ENCODE measurements around the gene COMMD9. TPM values are rescaled to one million over a fixed set of nuclear protein-coding genes. Genes with fewer than 3 reads are reported as not detected.
A peak's percentile ranks its signal among the peaks of the same experiment; 100 is the strongest.

COMMD9 gene
- total and polyA plus RNA-seq, 2 donors (not counting 1 experiment from before 2014, with no cell fraction given): 15.4 to 56.1 TPM

- H2AFZ ChIP-seq (ENCODE audit: low read length): no peak overlapping the region
- H3K9ac ChIP-seq (ENCODE audit: insufficient read depth, low read length): no peak overlapping the region
Measured at GRCh38 chr11:36314434-36314767, 25.2 kb upstream of the COMMD9 start.

DNA sequence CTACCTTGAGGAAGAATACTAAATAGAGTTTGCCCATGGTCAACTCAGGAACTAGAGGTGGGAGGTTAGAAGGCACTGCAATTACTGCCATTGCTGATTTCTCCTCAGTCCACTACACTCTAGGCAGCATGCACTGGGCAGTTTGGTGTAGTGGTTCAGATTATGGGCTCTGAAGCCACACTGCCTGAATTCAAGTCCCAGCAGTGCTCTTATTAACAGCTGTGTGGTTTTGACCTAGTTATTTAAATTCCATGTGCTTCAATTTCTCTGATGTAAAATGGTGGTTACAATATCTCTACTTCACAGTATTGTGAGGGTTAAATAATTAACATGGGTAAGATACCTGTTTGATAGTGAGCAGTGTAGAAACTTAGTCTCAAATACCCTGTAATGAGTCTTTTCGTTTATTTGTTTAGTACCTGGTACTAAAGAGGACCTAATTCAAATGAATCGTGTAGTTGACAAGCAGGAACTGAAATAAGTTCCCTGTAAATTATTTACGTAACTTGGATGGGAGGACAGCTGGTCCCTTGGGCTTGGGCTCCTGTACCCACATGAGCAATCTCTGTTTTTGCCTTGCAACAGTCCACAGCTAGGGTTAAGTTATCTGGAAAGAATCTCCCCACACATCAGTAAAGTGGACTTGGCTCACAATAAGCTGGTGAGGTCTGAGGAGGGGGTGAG is 24.7 kb upstream of the COMMD9 start:
- H3K79me2 ChIP-seq (ENCODE audit: control insufficient read depth, insufficient read depth, low read length): no peaks in the 10 kb centered on the region
- H4K20me1 ChIP-seq (ENCODE audit: control insufficient read depth, extremely low read depth, insufficient read depth, low read length): no peaks in the 10 kb centered on the region
- TF ChIP-seq EZH2 (IDR thresholded peaks at IDR 0.05; ENCODE audit: low read length, missing control alignments): no peak
- TF ChIP-seq, protein P1, sequence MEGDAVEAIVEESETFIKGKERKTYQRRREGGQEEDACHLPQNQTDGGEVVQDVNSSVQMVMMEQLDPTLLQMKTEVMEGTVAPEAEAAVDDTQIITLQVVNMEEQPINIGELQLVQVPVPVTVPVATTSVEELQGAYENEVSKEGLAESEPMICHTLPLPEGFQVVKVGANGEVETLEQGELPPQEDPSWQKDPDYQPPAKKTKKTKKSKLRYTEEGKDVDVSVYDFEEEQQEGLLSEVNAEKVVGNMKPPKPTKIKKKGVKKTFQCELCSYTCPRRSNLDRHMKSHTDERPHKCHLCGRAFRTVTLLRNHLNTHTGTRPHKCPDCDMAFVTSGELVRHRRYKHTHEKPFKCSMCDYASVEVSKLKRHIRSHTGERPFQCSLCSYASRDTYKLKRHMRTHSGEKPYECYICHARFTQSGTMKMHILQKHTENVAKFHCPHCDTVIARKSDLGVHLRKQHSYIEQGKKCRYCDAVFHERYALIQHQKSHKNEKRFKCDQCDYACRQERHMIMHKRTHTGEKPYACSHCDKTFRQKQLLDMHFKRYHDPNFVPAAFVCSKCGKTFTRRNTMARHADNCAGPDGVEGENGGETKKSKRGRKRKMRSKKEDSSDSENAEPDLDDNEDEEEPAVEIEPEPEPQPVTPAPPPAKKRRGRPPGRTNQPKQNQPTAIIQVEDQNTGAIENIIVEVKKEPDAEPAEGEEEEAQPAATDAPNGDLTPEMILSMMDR (conservative IDR thresholded peaks at IDR 0.05 in 1 of 2, IDR thresholded peaks at IDR 0.05 in 1 of 2; ENCODE audit: low read depth in 1 of 2, low read length in 2 of 2): no peak
- H2AFZ ChIP-seq (ENCODE audit: low read length): no peak overlapping the region
- H3K4me3 ChIP-seq (replicated peaks in 1 of 4; ENCODE audit: control extremely low read depth in 1 of 4, insufficient read depth in 1 of 4, low read depth in 3 of 4, low read length in 4 of 4): no peak overlapping the region
- H3K4me1 ChIP-seq (ENCODE audit: control insufficient read depth, extremely low read depth, insufficient read depth, low read length): no peaks in the 10 kb centered on the region
- no peak overlapping the region for H3K4me2 ChIP-seq (ENCODE audit: extremely low read depth, insufficient read depth, low read length)
- no peaks in the 10 kb centered on the region for H3K9me3 ChIP-seq (ENCODE audit: control insufficient read depth, insufficient read depth, low read depth, low read length)
- H3K27me3 ChIP-seq (ENCODE audit: control insufficient read depth, insufficient read depth, low read length): no peaks in the 10 kb centered on the region
- H3K36me3 ChIP-seq (ENCODE audit: control insufficient read depth, insufficient read depth, low read length): no peaks in the 10 kb centered on the region
- no peak overlapping the region for H3K9ac ChIP-seq (ENCODE audit: insufficient read depth, low read length)
- no peak overlapping the region for H3K27ac ChIP-seq (ENCODE audit: insufficient read depth, low read length)
- DNase-seq (ENCODE audit: low read depth in 2 of 2): no peak

More at GRCh38 chr11:36314434-36314767, 25.2 kb upstream of the COMMD9 start:
- Histone ChIP-seq H3K79me2 (ENCODE audit: control insufficient read depth, insufficient read depth, low read length) (no peaks in the 10 kb centered on the region), H3K4me3 (replicated peaks in 1 of 4; ENCODE audit: control extremely low read depth in 1 of 4, insufficient read depth in 1 of 4, low read depth in 3 of 4, low read length in 4 of 4) (no peak overlapping the region), H3K9me3 (ENCODE audit: control insufficient read depth, insufficient read depth, low read depth, low read length) (no peaks in the 10 kb centered on the region), H3K36me3 (ENCODE audit: control insufficient read depth, insufficient read depth, low read length) (no peaks in the 10 kb centered on the region), H3K27me3 (ENCODE audit: control insufficient read depth, insufficient read depth, low read length) (peaks cover 3% of the 10 kb centered on the region), H3K4me1 (ENCODE audit: control insufficient read depth, extremely low read depth, insufficient read depth, low read length) (no peaks in the 10 kb centered on the region), H3K4me2 (ENCODE audit: extremely low read depth, insufficient read depth, low read length) (no peak overlapping the region), H3K27ac (ENCODE audit: insufficient read depth, low read length) (no peak overlapping the region), H4K20me1 (ENCODE audit: control insufficient read depth, extremely low read depth, insufficient read depth, low read length) (no peaks in the 10 kb centered on the region)
- no peak for TF ChIP-seq EZH2 (IDR thresholded peaks at IDR 0.05; ENCODE audit: low read length, missing control alignments)
- TF ChIP-seq, protein P1 (conservative IDR thresholded peaks at IDR 0.05 in 1 of 2, IDR thresholded peaks at IDR 0.05 in 1 of 2; ENCODE audit: low read depth in 1 of 2, low read length in 2 of 2): no peak
- no peak for DNase-seq (ENCODE audit: low read depth in 2 of 2)

GRCh38 chr11:36312611-36313472 is 23.6 kb upstream of the COMMD9 start:
- H2AFZ ChIP-seq (ENCODE audit: low read length): no peak overlapping the region
- H3K4me2 ChIP-seq (ENCODE audit: extremely low read depth, insufficient read depth, low read length): no peak overlapping the region
- H3K79me2 ChIP-seq (ENCODE audit: control insufficient read depth, insufficient read depth, low read length): no peaks in the 10 kb centered on the region
- TF ChIP-seq, protein P1 (conservative IDR thresholded peaks at IDR 0.05 in 1 of 2, IDR thresholded peaks at IDR 0.05 in 1 of 2; ENCODE audit: low read depth in 1 of 2, low read length in 2 of 2): no peak
- TF ChIP-seq EZH2 (IDR thresholded peaks at IDR 0.05; ENCODE audit: low read length, missing control alignments): no peak
- H3K9ac ChIP-seq (ENCODE audit: insufficient read depth, low read length): no peak overlapping the region
- H3K27me3 ChIP-seq (ENCODE audit: control insufficient read depth, insufficient read depth, low read length): no peaks in the 10 kb centered on the region
- H3K4me1 ChIP-seq (ENCODE audit: control insufficient read depth, extremely low read depth, insufficient read depth, low read length): no peaks in the 10 kb centered on the region
- no peak overlapping the region for H3K27ac ChIP-seq (ENCODE audit: insufficient read depth, low read length)
- H4K20me1 ChIP-seq (ENCODE audit: control insufficient read depth, extremely low read depth, insufficient read depth, low read length): no peaks in the 10 kb centered on the region
- H3K4me3 ChIP-seq (replicated peaks in 1 of 4; ENCODE audit: control extremely low read depth in 1 of 4, insufficient read depth in 1 of 4, low read depth in 3 of 4, low read length in 4 of 4): no peak overlapping the region
- H3K9me3 ChIP-seq (ENCODE audit: control insufficient read depth, insufficient read depth, low read depth, low read length): no peaks in the 10 kb centered on the region
- no peaks in the 10 kb centered on the region for H3K36me3 ChIP-seq (ENCODE audit: control insufficient read depth, insufficient read depth, low read length)
- peak; percentile 89 to 94 for DNase-seq (ENCODE audit: low read depth in 2 of 2)
